ENCODE measurements around the gene KLHL22. TPM values are rescaled to one million over a fixed set of nuclear protein-coding genes. Genes with fewer than 3 reads are reported as not detected.
"Not testable (repeated sequence)": the region's sequence is repeated elsewhere in the genome, so short reads cannot be mapped to it uniquely, and the experiment has no call there.

KLHL22 gene
- total RNA-seq, 1 donor from 2014 or later: 25.7 TPM

DNA sequence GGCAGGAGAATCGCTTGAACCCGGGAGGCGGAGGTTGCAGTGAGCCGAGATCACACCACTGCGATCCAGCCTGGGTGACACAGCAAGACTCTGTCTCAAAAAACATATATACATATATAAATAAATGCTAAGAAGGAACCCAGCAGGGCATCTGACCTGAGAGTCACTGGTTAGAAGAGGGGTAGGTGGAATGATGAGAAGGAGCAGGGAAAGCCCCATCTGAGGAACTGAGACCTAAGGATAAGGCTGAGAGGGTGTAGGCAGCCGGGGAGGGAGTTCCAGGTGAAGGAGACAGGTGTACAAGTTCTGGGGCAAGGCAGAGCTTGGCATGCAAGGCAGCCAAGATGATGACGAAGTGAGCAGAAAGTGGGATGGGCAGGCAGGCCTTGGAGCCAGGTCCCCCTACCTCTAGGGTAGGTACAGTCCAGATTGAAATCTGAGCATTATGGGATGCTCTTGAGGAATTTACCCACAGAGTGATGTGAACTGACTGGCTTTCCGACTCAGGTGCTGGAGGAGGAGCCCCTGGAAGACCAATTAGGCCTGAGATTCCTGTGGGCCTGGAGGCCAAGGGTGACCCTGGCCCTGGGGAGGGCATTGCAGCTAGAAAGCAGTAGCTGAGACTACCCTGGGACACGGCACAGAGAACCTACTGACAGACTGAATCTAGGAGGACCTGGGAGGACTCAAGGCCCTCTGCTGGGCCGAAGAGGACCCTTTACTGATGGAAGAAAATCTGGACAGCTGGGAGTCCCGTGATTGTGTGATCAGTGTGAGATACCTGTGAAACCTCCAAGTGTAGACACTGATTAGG is 22.8 kb downstream of the KLHL22 start:
- DNase-seq (ENCODE audit: extremely low read depth, low read depth, low spot score): no peak

GRCh38 chr22:20471126-20471833 is 24.3 kb downstream of the KLHL22 start:
- no peak for DNase-seq (ENCODE audit: extremely low read depth, low read depth, low spot score)

- not testable (repeated sequence) for DNase-seq (ENCODE audit: extremely low read depth, low read depth, low spot score)
Measured at GRCh38 chr22:20470525-20470924, 25.1 kb downstream of the KLHL22 start.

DNA sequence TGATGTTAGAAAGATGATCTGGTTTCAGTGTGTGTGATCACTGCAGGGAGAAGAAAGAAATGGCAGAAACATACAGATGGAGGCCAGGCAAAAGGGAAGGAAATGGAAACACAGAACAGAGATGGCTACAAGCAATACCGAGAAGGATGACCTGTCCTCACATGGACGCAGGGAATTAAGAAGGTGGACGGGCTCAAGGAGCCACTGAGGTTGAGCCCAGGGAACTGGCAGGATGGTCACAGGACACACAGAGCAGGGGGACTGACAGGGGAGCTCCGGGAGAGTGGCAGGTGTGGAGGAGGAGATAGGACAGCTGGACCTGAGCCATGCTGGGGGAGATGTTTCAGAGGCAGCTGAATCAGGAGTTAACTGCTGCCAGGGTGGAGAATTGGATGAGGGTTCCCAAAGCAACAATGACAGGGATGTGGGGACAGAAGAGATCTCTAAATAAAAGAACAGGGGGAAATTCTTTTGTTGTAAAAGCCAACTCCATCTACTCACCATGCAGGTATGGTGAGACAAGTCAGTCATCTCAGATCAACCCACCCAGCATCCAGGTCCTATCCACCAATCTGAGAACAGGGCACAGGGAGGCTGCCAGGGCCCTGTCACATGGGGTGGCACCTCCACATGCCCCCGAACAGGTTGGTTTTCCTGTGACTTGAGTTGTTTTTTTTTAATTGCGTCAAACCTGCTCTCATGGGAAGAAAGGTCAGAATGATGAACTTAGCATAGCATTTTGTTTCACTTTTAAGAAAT is 26.3 kb downstream of the KLHL22 start:
- DNase-seq (ENCODE audit: extremely low read depth, low read depth, low spot score): no peak

GRCh38 chr22:20466659-20467379 is 28.8 kb downstream of the KLHL22 start:
- DNase-seq (ENCODE audit: extremely low read depth, low read depth, low spot score): no peak

DNA sequence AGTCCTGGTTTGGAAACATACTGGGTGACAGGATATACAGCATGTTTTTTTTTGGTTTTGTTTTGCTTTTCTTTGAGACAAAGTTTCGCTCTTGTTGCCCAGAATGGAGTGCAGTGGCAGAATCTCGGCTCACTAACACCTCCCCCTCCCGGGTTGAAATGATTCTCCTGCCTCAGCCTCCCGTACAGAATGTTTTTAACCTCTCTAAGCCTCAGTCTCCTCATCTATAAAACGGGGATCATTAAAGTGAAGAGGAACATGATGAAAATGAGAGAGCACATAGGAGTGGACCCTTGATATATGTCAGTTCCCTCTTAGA is 29.9 kb downstream of the KLHL22 start:
- DNase-seq (ENCODE audit: extremely low read depth, low read depth, low spot score): no peak

GRCh38 chr22:20464912-20465758 is 30.5 kb downstream of the KLHL22 start:
- DNase-seq (ENCODE audit: extremely low read depth, low read depth, low spot score): no peak

DNA sequence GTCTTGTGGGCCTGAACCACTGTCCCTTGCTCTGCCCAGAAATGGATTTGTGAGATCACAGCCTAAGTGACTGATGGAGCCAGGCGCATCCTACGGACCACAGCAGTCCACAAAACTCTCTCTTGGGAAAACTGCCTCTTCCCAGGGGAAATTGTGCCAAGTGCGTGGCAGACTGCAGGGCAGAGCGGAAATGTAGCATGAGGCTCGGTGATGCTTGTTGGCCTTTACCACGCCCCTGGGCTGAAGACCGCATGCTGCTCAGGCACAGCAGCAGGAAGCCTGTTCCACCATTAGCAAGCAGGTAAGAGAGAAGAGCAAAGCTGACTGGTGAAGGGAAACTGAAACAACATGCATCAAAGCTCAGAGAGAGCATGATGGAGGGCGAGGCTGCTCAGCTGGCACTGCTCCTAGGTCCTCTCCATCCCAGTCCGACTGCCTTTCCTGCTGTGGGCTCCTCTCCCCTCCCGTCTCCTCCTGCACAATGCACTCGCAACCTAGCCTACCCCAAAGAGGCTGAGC is 31.4 kb downstream of the KLHL22 start:
- no peak for DNase-seq (ENCODE audit: extremely low read depth, low read depth, low spot score)

GRCh38 chr22:20463324-20464095 is 32.1 kb downstream of the KLHL22 start:
- DNase-seq (ENCODE audit: extremely low read depth, low read depth, low spot score): no peak

GRCh38 chr22:20459862-20460261 is 35.7 kb downstream of the KLHL22 start:
- no peak for DNase-seq (ENCODE audit: extremely low read depth, low read depth, low spot score)

DNA sequence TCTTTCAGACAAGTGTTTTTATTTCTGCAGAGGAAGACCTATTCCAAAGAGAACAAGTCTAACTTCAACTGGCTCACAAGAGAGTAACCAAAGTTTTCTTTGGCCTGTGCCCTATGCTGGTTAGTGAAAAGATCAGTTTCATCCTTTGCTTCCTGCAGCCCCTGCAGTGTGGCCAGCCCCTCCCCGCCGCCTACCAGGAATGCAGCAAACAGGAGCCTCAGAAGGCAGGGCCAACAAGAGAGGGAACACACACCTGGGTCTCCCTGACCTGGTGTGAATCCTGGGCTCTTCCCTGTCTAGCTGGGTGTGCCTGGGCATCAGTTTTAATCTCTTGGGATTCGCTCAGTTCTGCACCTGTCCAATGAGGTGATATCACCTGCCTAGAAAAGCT is 36.4 kb downstream of the KLHL22 start:
- DNase-seq (ENCODE audit: extremely low read depth, low read depth, low spot score): no peak

- DNase-seq (ENCODE audit: extremely low read depth, low read depth, low spot score): no peak
Measured at GRCh38 chr22:20458530-20459151, 37.0 kb downstream of the KLHL22 start.

GRCh38 chr22:20457506-20458240 is 37.9 kb downstream of the KLHL22 start:
- no peak for DNase-seq (ENCODE audit: extremely low read depth, low read depth, low spot score)

- no peak for DNase-seq (ENCODE audit: extremely low read depth, low read depth, low spot score)
Measured at GRCh38 chr22:20456722-20457076, 38.9 kb downstream of the KLHL22 start.

- peak; percentile 20 for DNase-seq (ENCODE audit: extremely low read depth, low read depth, low spot score)
Measured at GRCh38 chr22:20456064-20456721, 39.4 kb downstream of the KLHL22 start.

- DNase-seq (ENCODE audit: extremely low read depth, low read depth, low spot score): no peak
Measured at GRCh38 chr22:20455709-20456063, 39.9 kb downstream of the KLHL22 start.

GRCh38 chr22:20453222-20453621 is 42.4 kb downstream of the KLHL22 start:
- no peak for DNase-seq (ENCODE audit: extremely low read depth, low read depth, low spot score)

- DNase-seq (ENCODE audit: extremely low read depth, low read depth, low spot score): no peak
Measured at GRCh38 chr22:20451920-20452319, 43.7 kb downstream of the KLHL22 start.
